Activated CD4-positive, alpha-beta T cell treated with anti-CD3 and anti-CD28 coated beads for 36 hours (primary cell): ENCODE measurements around the gene SETD2. TPM values are rescaled to one million over a fixed set of nuclear protein-coding genes. Genes with fewer than 3 reads are reported as not detected.

Experiments
- ATAC-seq: fragments of 200-7000 bp; cut with Tn5 transposase; one replicate; pipeline ENCODE4 v1.10.0; 2021; ENCODE audit warnings: mild to moderate bottlenecking, moderate library complexity
- CTCF ChIA-PET: fragments of 350-600 bp; sonication (Branson Sonifier 250); formaldehyde crosslinking; loops from one replicate; lab custom pipeline; 2021; ENCODE audit warnings: antibody characterized with exemption; lab: Charles Lee
- POLR2A ChIA-PET: fragments of 350-600 bp; sonication (Branson Sonifier 250); formaldehyde crosslinking; loops from one replicate; lab custom pipeline; 2021; ENCODE audit warnings: antibody characterized with exemption, inconsistent platforms; lab: Charles Lee
- DNase-seq: peaks from one replicate; pipeline ENCODE4 v3.0.0-alpha.2; 2020
- H3K27ac Mint-ChIP-seq: one replicate; pipeline ENCODE4 v1.8.0; 2021; ENCODE audit warnings: mixed read lengths
- H3K27me3 Mint-ChIP-seq: one replicate; pipeline ENCODE4 v1.8.0; 2021; ENCODE audit warnings: mixed read lengths
- H3K36me3 Mint-ChIP-seq: one replicate; pipeline ENCODE4 v1.8.0; 2021; ENCODE audit warnings: low read depth, mixed read lengths
- H3K4me1 Mint-ChIP-seq: one replicate; pipeline ENCODE4 v1.8.0; 2021; ENCODE audit warnings: mixed read lengths
- H3K4me3 Mint-ChIP-seq: one replicate; pipeline ENCODE4 v1.8.0; 2021; ENCODE audit warnings: mild to moderate bottlenecking, moderate library complexity, mixed read lengths
- H3K9me3 Mint-ChIP-seq: one replicate; pipeline ENCODE4 v1.8.0; 2021; ENCODE audit warnings: low read depth, mixed read lengths
- intact Hi-C, 2 experiments: fragments of 100-400 bp; cut with DNase I in 1 of 2; cut with micrococcal nuclease in 1 of 2; formaldehyde crosslinking; loops; one replicate each; pipeline versions ENCODE4 v1.14.2 to v1.15.1; 2022 to 2024; cut with DNase I, micrococcal nuclease
- total RNA-seq, 2 experiments: library from RNA; stranded (reverse); gene quantifications; one replicate each; pipeline ENCODE4 v1.2.3, GENCODE V29; 2021

Gene SETD2
- total RNA-seq, 2 experiments from 2014 or later = 31.8 to 35.8 TPM

GRCh38 chr3:46982546-46982945 is 181.4 kb downstream of the SETD2 start:
- ChIA-PET POLR2A (interaction anchor here (1.4 kb wide), 1 partner anchor 10 kb away, joined by 5 read pairs; no protein-coding TSS in a partner anchor), CTCF (interaction anchor here (1.3 kb wide), 1 partner anchor 59 kb away, joined by 4 read pairs; no protein-coding TSS in a partner anchor)
- Mint-ChIP-seq H3K9me3 (no peaks in the 10 kb centered on the region), H3K36me3 (no peaks in the 10 kb centered on the region), H3K27me3 (no peaks in the 10 kb centered on the region), H3K27ac (peak overlapping the region; percentile 41), H3K4me1 (peaks cover 64% of the 10 kb centered on the region), H3K4me3 (no peak overlapping the region)
- no peak for ATAC-seq
- peak; percentile 5 for DNase-seq
- intact Hi-C loops = no loop called here

- Mint-ChIP-seq H3K36me3 (no peaks in the 10 kb centered on the region), H3K4me1 (peaks cover 63% of the 10 kb centered on the region), H3K27me3 (no peaks in the 10 kb centered on the region), H3K9me3 (no peaks in the 10 kb centered on the region), H3K4me3 (peak overlapping the region; percentile 26), H3K27ac (no peak overlapping the region)
- CTCF ChIA-PET = interaction anchor here (1.3 kb wide), 1 partner anchor 58 kb away, joined by 4 read pairs; no protein-coding TSS in a partner anchor
- DNase-seq (peak; percentile 6), ATAC-seq (no peak)
- intact Hi-C loops = no loop called here
- POLR2A ChIA-PET = interaction anchor here (0.6 to 2.7 kb wide), 4 partner anchors 10 to 54 kb away, joined by 3 to 12 read pairs (median 4); no protein-coding TSS in a partner anchor
Observed at GRCh38 chr3:46981932-46982471, 181.9 kb downstream of the SETD2 start.

GRCh38 chr3:46979958-46980497 is 183.9 kb downstream of the SETD2 start:
- intact Hi-C loops = loop anchor here (1.0 to 5.0 kb wide), 7 partner anchors 7 to 1293 kb away; partner anchors contain the start of genes PTPN23 (in 1 of the 2), SACM1L (in 1 of the 2), SCAP (in 1 of the 2) and SMARCC1 (in 1 of the 2)
- Mint-ChIP-seq H3K9me3 (no peaks in the 10 kb centered on the region), H3K27ac (peak overlapping the region; percentile 63), H3K4me3 (peak overlapping the region; percentile 82), H3K4me1 (peaks cover 53% of the 10 kb centered on the region), H3K27me3 (no peaks in the 10 kb centered on the region), H3K36me3 (peaks cover 7% of the 10 kb centered on the region)
- ChIA-PET CTCF (no interaction called here), POLR2A (interaction anchor here (0.5 to 2.7 kb wide), 9 partner anchors 14 to 401 kb away, joined by 3 to 12 read pairs (median 3); partner anchors contain the start of gene PTPN23)
- ATAC-seq = peak; percentile 7
- DNase-seq = no peak

- POLR2A ChIA-PET = interaction anchor here (0.5 to 2.7 kb wide), 7 partner anchors 13 to 401 kb away, joined by 3 to 12 read pairs (median 3); partner anchors contain the start of gene PTPN23
- CTCF ChIA-PET = interaction anchor here (0.6 kb wide), 1 partner anchor 136 kb away, joined by 3 read pairs; no protein-coding TSS in a partner anchor
- ATAC-seq = peak; percentile 86
- H3K36me3 Mint-ChIP-seq = peaks cover 14% of the 10 kb centered on the region
- H3K27me3 Mint-ChIP-seq = no peaks in the 10 kb centered on the region
- H3K4me1 Mint-ChIP-seq = peaks cover 53% of the 10 kb centered on the region
- peak within 1 kb of the TSS; percentile 92 for H3K4me3 Mint-ChIP-seq
- H3K9me3 Mint-ChIP-seq = no peaks in the 10 kb centered on the region
- intact Hi-C loops = loop anchor here (1.0 to 5.0 kb wide), 7 partner anchors 8 to 1292 kb away; partner anchors contain the start of genes PTPN23 (in 1 of the 2), SACM1L (in 1 of the 2), SCAP (in 1 of the 2) and SMARCC1 (in 1 of the 2)
- H3K27ac Mint-ChIP-seq = peak within 1 kb of the TSS; percentile 94
- DNase-seq = peak; percentile 99
Observed at GRCh38 chr3:46978985-46979944, 184.6 kb downstream of the SETD2 start, which contains the start of gene NBEAL2. NBEAL2 (plus strand) TSS chr3:46979666; CDS start chr3:46979862, 196 bp downstream.

GRCh38 chr3:46978381-46978780 is 185.5 kb downstream of the SETD2 start:
- Mint-ChIP-seq H3K27me3 (no peaks in the 10 kb centered on the region), H3K4me3 (peak overlapping the region; percentile 92), H3K36me3 (peaks cover 20% of the 10 kb centered on the region), H3K4me1 (peaks cover 58% of the 10 kb centered on the region), H3K9me3 (no peaks in the 10 kb centered on the region), H3K27ac (peak overlapping the region; percentile 94)
- intact Hi-C loops = loop anchor here (5.0 kb wide), 4 partner anchors 404 to 1291 kb away; partner anchors contain the start of genes PTPN23 (in 1 of the 2), SACM1L (in 1 of the 2), SCAP (in 1 of the 2) and SMARCC1 (in 1 of the 2)
- POLR2A ChIA-PET = no interaction called here
- no peak for ATAC-seq
- DNase-seq = no peak
- CTCF ChIA-PET = no interaction called here

GRCh38 chr3:46977811-46978195 is 186.1 kb downstream of the SETD2 start:
- Mint-ChIP-seq H3K36me3 (peaks cover 21% of the 10 kb centered on the region), H3K4me3 (peak overlapping the region; percentile 92), H3K9me3 (no peaks in the 10 kb centered on the region), H3K4me1 (peaks cover 62% of the 10 kb centered on the region), H3K27me3 (no peaks in the 10 kb centered on the region), H3K27ac (peak overlapping the region; percentile 87)
- DNase-seq = peak; percentile 7
- no peak for ATAC-seq
- CTCF ChIA-PET = no interaction called here
- POLR2A ChIA-PET = no interaction called here
- intact Hi-C loops = loop anchor here (2.0 to 5.0 kb wide), 5 partner anchors 404 to 1291 kb away; partner anchors contain the start of genes DHX30 (in 1 of the 2), PTPN23 (in 1 of the 2), SACM1L (in 1 of the 2) and SCAP (in 1 of the 2)

GRCh38 chr3:46976326-46977190 is 187.4 kb downstream of the SETD2 start, which contains the start of gene CCDC12:
CCDC12 (minus strand) TSS chr3:46976745; CDS start chr3:46976732, 13 bp downstream.
- CTCF ChIA-PET = interaction anchor here (0.8 to 0.9 kb wide), 2 partner anchors 11 to 31 kb away, joined by 3 read pairs; no protein-coding TSS in a partner anchor
- no peaks in the 10 kb centered on the region for H3K27me3 Mint-ChIP-seq
- DNase-seq (peak; percentile 96), ATAC-seq (peak; percentile 82)
- no peaks in the 10 kb centered on the region for H3K9me3 Mint-ChIP-seq
- H3K36me3 Mint-ChIP-seq = peaks cover 32% of the 10 kb centered on the region
- H3K27ac Mint-ChIP-seq = peak within 1 kb of the TSS; percentile 99
- intact Hi-C loops = loop anchor here (1.0 to 5.0 kb wide), 10 partner anchors 17 to 1289 kb away; partner anchors contain the start of genes PTPN23 (in 2 of the 2), DHX30 (in 1 of the 2), KIF9 (in 1 of the 2) and KLHL18 (in 1 of the 2)
- H3K4me1 Mint-ChIP-seq = peaks cover 66% of the 10 kb centered on the region
- POLR2A ChIA-PET = interaction anchor here (0.5 to 0.9 kb wide), 4 partner anchors 10 to 67 kb away, joined by 3 to 5 read pairs (median 4); no protein-coding TSS in a partner anchor
- H3K4me3 Mint-ChIP-seq = peak within 1 kb of the TSS; percentile 92

- CTCF ChIA-PET = interaction anchor here (0.6 kb wide), 2 partner anchors 40 to 1105 kb away, joined by 3 read pairs; no protein-coding TSS in a partner anchor
- POLR2A ChIA-PET = no interaction called here
- intact Hi-C loops = loop anchor here (5.0 kb wide), 4 partner anchors 408 to 1287 kb away; partner anchors contain the start of genes PTPN23 (in 1 of the 2), SACM1L (in 1 of the 2), SCAP (in 1 of the 2) and SMARCC1 (in 1 of the 2)
Observed at GRCh38 chr3:46974421-46975171, 189.3 kb downstream of the SETD2 start.

GRCh38 chr3:46972396-46972795 is 191.5 kb downstream of the SETD2 start:
- Mint-ChIP-seq H3K27me3 (no peaks in the 10 kb centered on the region), H3K4me3 (no peak overlapping the region), H3K36me3 (peaks cover 34% of the 10 kb centered on the region), H3K27ac (peak overlapping the region; percentile 77), H3K9me3 (no peaks in the 10 kb centered on the region), H3K4me1 (peaks cover 84% of the 10 kb centered on the region)
- ATAC-seq = no peak
- intact Hi-C loops = no loop called here
- ChIA-PET POLR2A (no interaction called here), CTCF (no interaction called here)
- no peak for DNase-seq

More at GRCh38 chr3:46974421-46975171, 189.3 kb downstream of the SETD2 start:
- Mint-ChIP-seq H3K9me3 (no peaks in the 10 kb centered on the region), H3K4me3 (peak overlapping the region; percentile 92), H3K27me3 (no peaks in the 10 kb centered on the region), H3K4me1 (peaks cover 76% of the 10 kb centered on the region), H3K27ac (peak overlapping the region; percentile 70), H3K36me3 (peaks cover 34% of the 10 kb centered on the region)
- DNase-seq (no peak), ATAC-seq (no peak)
